HG03354 (cell line): ENCODE data around the gene MORF4L1.
"Not testable (repeated sequence)": the region's sequence is repeated elsewhere in the genome, so short reads cannot be mapped to it uniquely, and the experiment has no call there.

Experiments
- ATAC-seq: cut with Tn5 transposase; IDR thresholded peaks from one replicate; pipeline ENCODE4 v1.9.1; 2021; ENCODE audit warnings: mild to moderate bottlenecking; ENCODE audit not compliant: unreplicated experiment, poor library complexity, severe bottlenecking

Gene MORF4L1

GRCh38 chr15:78872155-78872971 lies at the start of gene MORF4L1:
Gene MORF4L1, plus strand, starts transcription at chr15:78872890. Its CDS starts 128 bp downstream, at chr15:78873018.
- ATAC-seq: peak; percentile 83

GRCh38 chr15:78828920-78829319 lies 43.8 kb upstream of the MORF4L1 start:
- no peak for ATAC-seq

- ATAC-seq: no peak
These were observed 42.0 kb upstream of the MORF4L1 start for GRCh38 chr15:78830514-78831228.

- ATAC-seq: no peak
These were observed 41.2 kb upstream of the MORF4L1 start for GRCh38 chr15:78831229-78832207.

GRCh38 chr15:78836333-78836732 lies 36.4 kb upstream of the MORF4L1 start:
- ATAC-seq: no peak

GRCh38 chr15:78837131-78837530 lies 35.6 kb upstream of the MORF4L1 start:
- ATAC-seq: no peak

- ATAC-seq: no peak
These were observed 35.1 kb upstream of the MORF4L1 start for GRCh38 chr15:78837543-78837942.

- ATAC-seq: no peak
These were observed 34.2 kb upstream of the MORF4L1 start for GRCh38 chr15:78838489-78838888.

- not testable (repeated sequence) for ATAC-seq
These were observed 33.5 kb upstream of the MORF4L1 start for GRCh38 chr15:78839151-78839550.

- ATAC-seq: no peak
These were observed 31.9 kb upstream of the MORF4L1 start for GRCh38 chr15:78840661-78841375.

GRCh38 chr15:78841376-78841706 lies 31.3 kb upstream of the MORF4L1 start:
- ATAC-seq: no peak

GRCh38 chr15:78841891-78842290 lies 30.8 kb upstream of the MORF4L1 start:
- no peak for ATAC-seq

GRCh38 chr15:78842519-78842918 lies 30.2 kb upstream of the MORF4L1 start:
- no peak for ATAC-seq

GRCh38 chr15:78846906-78847305 lies 25.8 kb upstream of the MORF4L1 start:
- ATAC-seq: not testable (repeated sequence)

GRCh38 chr15:78847387-78847906 lies 25.2 kb upstream of the MORF4L1 start:
- not testable (repeated sequence) for ATAC-seq

GRCh38 chr15:78850352-78850751 lies 22.3 kb upstream of the MORF4L1 start:
- ATAC-seq: no peak

- ATAC-seq: no peak
These were observed 21.5 kb upstream of the MORF4L1 start for GRCh38 chr15:78850941-78851755.

GRCh38 chr15:78853500-78853899 lies 19.2 kb upstream of the MORF4L1 start:
- no peak for ATAC-seq
